ENCODE data around the gene CRAT. TPM values are rescaled to one million over a fixed set of nuclear protein-coding genes. Genes with fewer than 3 reads are reported as not detected.
A peak's percentile ranks its signal among the peaks of the same experiment; 100 is the strongest.

Gene CRAT
- total and polyA plus RNA-seq, 2 experiments from 2014 or later, result 40.4 to 64.6 TPM

DNA sequence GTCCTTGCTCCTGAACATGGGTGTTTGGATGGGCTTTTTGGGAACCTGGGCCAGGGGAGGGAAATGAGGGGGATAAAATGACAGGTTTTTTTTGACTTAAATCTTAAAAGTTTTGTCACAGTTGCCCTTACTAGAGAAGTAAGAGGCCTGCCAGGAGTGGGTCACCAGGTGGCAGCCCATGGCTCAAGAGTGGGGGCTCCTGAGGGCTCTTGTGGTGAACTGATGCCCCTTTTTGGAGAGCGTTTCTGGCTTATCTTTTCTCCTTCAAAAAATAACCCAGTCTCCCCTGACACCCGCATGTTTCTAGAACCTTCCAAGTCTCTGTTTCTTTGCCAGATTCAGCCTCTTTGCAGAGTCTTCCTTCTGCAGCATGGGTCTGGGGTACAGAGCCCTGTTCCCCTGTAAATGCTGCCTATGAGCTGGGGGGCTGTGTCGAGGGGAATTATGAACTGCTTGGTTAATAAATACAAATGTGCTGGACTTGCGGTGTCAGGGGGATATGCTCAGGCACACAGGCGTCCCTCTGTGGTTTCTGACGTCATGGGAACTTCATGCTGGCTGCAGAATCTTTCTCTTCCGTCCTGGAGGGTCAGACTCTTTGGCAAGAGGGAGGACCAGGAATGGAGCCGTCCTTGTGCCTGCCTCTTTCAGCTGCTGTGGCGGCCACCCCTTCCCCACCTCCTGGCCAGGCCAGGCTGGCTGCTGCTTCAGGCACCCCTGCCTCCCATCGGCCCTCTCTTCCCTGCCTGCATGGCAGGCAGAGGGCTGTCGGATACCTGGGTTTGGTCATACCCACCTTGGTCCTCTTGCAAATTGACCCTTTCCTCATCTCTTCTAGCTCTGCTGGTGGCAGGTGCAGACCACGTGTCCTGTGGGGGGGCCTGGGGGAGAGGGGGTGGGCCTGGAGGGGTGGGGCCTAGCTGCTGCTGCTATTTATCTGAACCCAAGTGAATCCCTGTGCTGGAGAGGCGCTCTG lies 30.8 kb upstream of the CRAT start:
- Histone ChIP-seq H3K9me3 (ENCODE audit: low read depth) (no peaks in the 10 kb centered on the region), H3K36me3 (replicated peaks; ENCODE audit: insufficient read depth, low read depth) (no peaks in the 10 kb centered on the region), H2AFZ (no peak overlapping the region), H3K9me2 (replicated peaks; ENCODE audit: insufficient read depth) (no peaks in the 10 kb centered on the region), H3K4me2 (peak overlapping the region; percentile 82), H3K4me3 (no peak overlapping the region), H3K79me2 (peaks cover 38% of the 10 kb centered on the region), H3K4me1 (ENCODE audit: insufficient read depth) (peaks cover 65% of the 10 kb centered on the region), H4K20me1 (ENCODE audit: insufficient read depth, poor library complexity, severe bottlenecking) (no peaks in the 10 kb centered on the region), H3K27me3 (no peaks in the 10 kb centered on the region), H3K27ac (peak overlapping the region; percentile 100)
- TF ChIP-seq, protein P1, sequence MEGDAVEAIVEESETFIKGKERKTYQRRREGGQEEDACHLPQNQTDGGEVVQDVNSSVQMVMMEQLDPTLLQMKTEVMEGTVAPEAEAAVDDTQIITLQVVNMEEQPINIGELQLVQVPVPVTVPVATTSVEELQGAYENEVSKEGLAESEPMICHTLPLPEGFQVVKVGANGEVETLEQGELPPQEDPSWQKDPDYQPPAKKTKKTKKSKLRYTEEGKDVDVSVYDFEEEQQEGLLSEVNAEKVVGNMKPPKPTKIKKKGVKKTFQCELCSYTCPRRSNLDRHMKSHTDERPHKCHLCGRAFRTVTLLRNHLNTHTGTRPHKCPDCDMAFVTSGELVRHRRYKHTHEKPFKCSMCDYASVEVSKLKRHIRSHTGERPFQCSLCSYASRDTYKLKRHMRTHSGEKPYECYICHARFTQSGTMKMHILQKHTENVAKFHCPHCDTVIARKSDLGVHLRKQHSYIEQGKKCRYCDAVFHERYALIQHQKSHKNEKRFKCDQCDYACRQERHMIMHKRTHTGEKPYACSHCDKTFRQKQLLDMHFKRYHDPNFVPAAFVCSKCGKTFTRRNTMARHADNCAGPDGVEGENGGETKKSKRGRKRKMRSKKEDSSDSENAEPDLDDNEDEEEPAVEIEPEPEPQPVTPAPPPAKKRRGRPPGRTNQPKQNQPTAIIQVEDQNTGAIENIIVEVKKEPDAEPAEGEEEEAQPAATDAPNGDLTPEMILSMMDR (IDR thresholded peaks at IDR 0.05; ENCODE audit: poor library complexity), result peak; percentile 1
- TF ChIP-seq EZH2phosphoT487 (IDR thresholded peaks at IDR 0.05; ENCODE audit: low read depth, severe bottlenecking, unreplicated experiment), result no peak
- peak; percentile 82 for DNase-seq (ENCODE audit: low spot score)
- 41% methylated on average over 12 of the region's 13 CpGs for WGBS (ENCODE audit: low lambda C conversion rate, missing lambda C conversion rate)

DNA sequence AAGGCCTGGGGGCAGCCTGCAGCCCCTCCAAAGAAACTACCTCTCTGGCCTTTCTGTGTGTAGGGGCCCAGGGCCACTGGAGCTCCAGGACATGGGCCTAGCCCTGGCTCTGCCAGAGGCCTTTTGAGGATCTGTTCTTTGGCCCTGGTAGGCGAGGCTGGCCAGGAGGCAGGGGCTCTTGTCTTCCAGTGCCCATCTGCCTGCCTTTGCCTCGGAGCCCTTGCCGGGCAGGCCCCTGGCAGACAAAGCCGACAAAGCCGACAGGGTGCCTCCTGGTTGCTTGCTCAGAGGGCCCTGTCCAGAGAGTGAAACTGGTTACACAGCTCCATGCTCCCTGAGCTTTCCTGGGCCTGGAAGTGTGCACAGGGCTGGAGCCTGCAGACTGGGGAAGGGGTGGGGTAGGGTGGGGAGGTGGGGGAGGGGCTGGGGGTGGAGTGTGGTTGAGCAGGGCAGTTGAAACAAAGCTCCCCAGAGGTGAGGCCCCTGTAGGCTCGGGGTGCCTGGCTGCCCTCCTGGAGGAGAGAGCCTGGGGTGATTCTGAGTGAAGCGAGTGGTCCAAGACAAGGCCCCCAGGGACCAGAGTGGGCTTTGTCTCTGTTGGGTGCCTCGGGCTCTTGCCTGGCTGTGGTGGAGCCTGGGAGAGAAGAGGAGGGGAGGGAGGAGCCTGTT lies 29.9 kb upstream of the CRAT start:
- H3K4me1 ChIP-seq (ENCODE audit: insufficient read depth), result peaks cover 56% of the 10 kb centered on the region
- peaks cover 38% of the 10 kb centered on the region for H3K79me2 ChIP-seq
- DNase-seq (ENCODE audit: low spot score), result peak; percentile 68
- no peaks in the 10 kb centered on the region for H3K9me3 ChIP-seq (ENCODE audit: low read depth)
- no peaks in the 10 kb centered on the region for H4K20me1 ChIP-seq (ENCODE audit: insufficient read depth, poor library complexity, severe bottlenecking)
- no peaks in the 10 kb centered on the region for H3K27me3 ChIP-seq
- H3K9me2 ChIP-seq (replicated peaks; ENCODE audit: insufficient read depth), result no peaks in the 10 kb centered on the region
- TF ChIP-seq EZH2 (IDR thresholded peaks at IDR 0.05; ENCODE audit: borderline replicate concordance) (no peak), EZH2phosphoT487 (IDR thresholded peaks at IDR 0.05; ENCODE audit: low read depth, severe bottlenecking, unreplicated experiment) (no peak)
- TF ChIP-seq, protein P1 (IDR thresholded peaks at IDR 0.05; ENCODE audit: poor library complexity), result no peak
- 14% methylated on average over 7 of the region's 8 CpGs for WGBS (ENCODE audit: low lambda C conversion rate, missing lambda C conversion rate)
- no peak overlapping the region for H2AFZ ChIP-seq
- peak overlapping the region; percentile 20 for H3K4me3 ChIP-seq
- H3K27ac ChIP-seq, result peak overlapping the region; percentile 100
- H3K4me2 ChIP-seq, result peak overlapping the region; percentile 82
- no peaks in the 10 kb centered on the region for H3K36me3 ChIP-seq (replicated peaks; ENCODE audit: insufficient read depth, low read depth)

DNA sequence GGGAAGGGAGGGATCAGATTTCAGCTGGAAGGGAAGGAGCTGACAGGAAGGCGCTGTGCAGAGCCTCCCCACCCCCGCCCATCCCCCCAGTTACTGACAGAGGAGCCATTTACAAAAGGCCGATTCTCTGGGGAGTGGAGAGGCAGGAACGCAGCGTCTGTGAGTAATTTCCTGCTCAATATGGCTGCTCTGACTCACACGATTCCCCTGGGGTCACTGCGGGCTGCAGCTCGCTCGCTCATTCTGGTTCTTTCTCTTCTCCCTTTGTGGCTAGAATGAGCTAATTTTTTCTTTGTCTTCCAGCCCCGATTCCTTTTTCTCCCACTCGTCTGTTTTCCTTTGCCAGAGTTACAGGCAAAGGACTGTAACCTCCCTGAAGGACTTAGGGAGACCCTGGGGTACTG lies 29.4 kb upstream of the CRAT start:
- H3K9me2 ChIP-seq (replicated peaks; ENCODE audit: insufficient read depth), result no peaks in the 10 kb centered on the region
- no peaks in the 10 kb centered on the region for H3K27me3 ChIP-seq
- peaks cover 51% of the 10 kb centered on the region for H3K4me1 ChIP-seq (ENCODE audit: insufficient read depth)
- H3K9me3 ChIP-seq (ENCODE audit: low read depth), result no peaks in the 10 kb centered on the region
- peak overlapping the region; percentile 82 for H3K4me2 ChIP-seq
- peak overlapping the region; percentile 100 for H3K27ac ChIP-seq
- H3K79me2 ChIP-seq, result peaks cover 33% of the 10 kb centered on the region
- 0% methylated on average over 11 of the region's 11 CpGs for WGBS (ENCODE audit: low lambda C conversion rate, missing lambda C conversion rate)
- peak overlapping the region; percentile 20 for H3K4me3 ChIP-seq
- H2AFZ ChIP-seq, result no peak overlapping the region
- H4K20me1 ChIP-seq (ENCODE audit: insufficient read depth, poor library complexity, severe bottlenecking), result no peaks in the 10 kb centered on the region
- TF ChIP-seq EZH2 (IDR thresholded peaks at IDR 0.05; ENCODE audit: borderline replicate concordance) (no peak), EZH2phosphoT487 (IDR thresholded peaks at IDR 0.05; ENCODE audit: low read depth, severe bottlenecking, unreplicated experiment) (no peak)
- TF ChIP-seq, protein P1 (IDR thresholded peaks at IDR 0.05; ENCODE audit: poor library complexity), result no peak
- DNase-seq (ENCODE audit: low spot score), result peak; percentile 98
- H3K36me3 ChIP-seq (replicated peaks; ENCODE audit: insufficient read depth, low read depth), result no peaks in the 10 kb centered on the region

All from hepatocyte (in vitro differentiated cells).